GM12878 (cell line): Measurements from ENCODE around the gene SNX2. TPM values are rescaled to one million over a fixed set of nuclear protein-coding genes. Genes with fewer than 3 reads are reported as not detected.

ENCODE experiments used
- ATAC-seq: fragments of 200-7000 bp; cut with Tn5 transposase; 3 replicates; pipeline ENCODE4 v1.9.1; 2020; ENCODE audit warnings: mild to moderate bottlenecking, moderate library complexity
- BruUV-seq: library from RNA; stranded (reverse); fragments of 400-500 nt; replicated peaks from 2 replicates; lab custom pipeline; 2021; lab: Mats Ljungman, UMichigan
- CTCF ChIA-PET: fragments of 300-600 bp; sonication (Branson Sonifier 250); formaldehyde crosslinking; extraction: SDS; loops from one replicate; lab custom pipeline; 2021; ENCODE audit warnings: inconsistent platforms; lab: Yijun Ruan, JAX
- POLR2A ChIA-PET: fragments of 350-600 bp; formaldehyde crosslinking; extraction: SDS; loops from one replicate; lab custom pipeline; 2021; ENCODE audit warnings: inconsistent platforms; lab: Charles Lee
- RAD21 ChIA-PET: fragments of 300-600 bp; sonication (Branson Sonifier 250); formaldehyde crosslinking; loops from one replicate; lab custom pipeline; 2023; ENCODE audit warnings: antibody characterized with exemption; ENCODE audit not compliant: unreplicated experiment; lab: Charles Lee
- SMC1A ChIA-PET: fragments of 300-600 bp; sonication (Branson Sonifier 250); formaldehyde crosslinking; loops from one replicate; lab custom pipeline; 2023; ENCODE audit not compliant: unreplicated experiment, uncharacterized antibody; lab: Charles Lee
- DNase-seq: peaks from one replicate; pipeline ENCODE4 v3.0.0-alpha.2; 2011; ENCODE audit warnings: low read depth, low spot score
- FAIRE-seq: peaks from 3 replicates; lab custom pipeline; 2011; peaks lifted over from hg19 to GRCh38; lab: Jason Lieb, UNC
- H2AFZ ChIP-seq: 2 replicates; pipeline ENCODE4 v1.6.0; 2011; ENCODE audit warnings: low read depth, low read length, control low read depth; ENCODE audit not compliant: control insufficient read depth
- H3K27ac ChIP-seq: 2 replicates; pipeline ENCODE4 v1.5.1; 2011; ENCODE audit warnings: control low read depth; ENCODE audit not compliant: control insufficient read depth, insufficient read depth
- H3K27me3 ChIP-seq, 2 experiments: replicated peaks in 1 of 2; 2 replicates each; pipeline versions ENCODE4 v1.6.0 to v1.6.1; 2011; ENCODE audit warnings: low read length in 1 of 2; ENCODE audit not compliant: control insufficient read depth in 2 of 2, insufficient read depth in 2 of 2
- H3K36me3 ChIP-seq, 2 experiments: 2 replicates each; pipeline ENCODE4 v1.5.1; 2011; ENCODE audit warnings: low read length in 1 of 2; ENCODE audit not compliant: control insufficient read depth in 2 of 2, insufficient read depth in 2 of 2
- H3K4me1 ChIP-seq: 2 replicates; pipeline ENCODE4 v1.6.1; 2011; ENCODE audit warnings: mild to moderate bottlenecking, low read length, moderate library complexity, mixed read lengths; ENCODE audit not compliant: control insufficient read depth, insufficient read depth
- H3K4me2 ChIP-seq: 2 replicates; pipeline ENCODE4 v1.6.0; 2011; ENCODE audit warnings: control low read depth; ENCODE audit not compliant: control insufficient read depth, insufficient read depth
- H3K4me3 ChIP-seq: fragments of 200-600 bp; sonication (generic); 2 replicates; pipeline ENCODE4 v1.5.1; 2016
- H3K79me2 ChIP-seq: 2 replicates; pipeline ENCODE4 v1.6.0; 2011; ENCODE audit warnings: low read length; ENCODE audit not compliant: control insufficient read depth, insufficient read depth
- H3K9ac ChIP-seq: 2 replicates; pipeline ENCODE4 v1.8.0; 2011; ENCODE audit warnings: low read length, control low read depth, mixed read lengths; ENCODE audit not compliant: control insufficient read depth, insufficient read depth
- H3K9me3 ChIP-seq: replicated peaks from 3 replicates; pipeline ENCODE4 v1.5.1; 2011; ENCODE audit warnings: mild to moderate bottlenecking, low read length; ENCODE audit not compliant: control insufficient read depth, insufficient read depth
- H4K20me1 ChIP-seq: 2 replicates; pipeline ENCODE4 v1.6.0; 2011; ENCODE audit not compliant: control insufficient read depth, insufficient read depth
- ATF7 ChIP-seq: fragments of 450-650 bp; IDR thresholded peaks from 2 replicates; pipeline ENCODE4 v1.6.1; 2016; ENCODE audit warnings: low read depth, mild to moderate bottlenecking
- CHD4 ChIP-seq: fragments of 200-600 bp; sonication (generic); IDR thresholded peaks from 2 replicates; pipeline ENCODE4 v1.6.1; 2016; ENCODE audit warnings: mild to moderate bottlenecking
- CREM ChIP-seq: IDR thresholded peaks from 2 replicates; pipeline ENCODE4 v1.6.1; 2014; ENCODE audit warnings: antibody characterized with exemption, low read depth
- EED ChIP-seq: sonication (generic); IDR thresholded peaks from 2 replicates; pipeline ENCODE4 v1.6.1; 2016; ENCODE audit warnings: antibody characterized with exemption, low read depth
- JUND ChIP-seq: IDR thresholded peaks from 2 replicates; pipeline ENCODE4 v1.6.1; 2012; ENCODE audit warnings: low read depth, mild to moderate bottlenecking, low read length, improper control_type of control experiment, moderate library complexity
- PAX8 ChIP-seq: fragments of 450-650 bp; IDR thresholded peaks from 2 replicates; pipeline ENCODE4 v1.6.1; 2017; ENCODE audit warnings: mild to moderate bottlenecking, moderate library complexity
- RELA ChIP-seq: fragments of 450-650 bp; IDR thresholded peaks from 2 replicates; pipeline ENCODE4 v1.8.0; 2014; ENCODE audit warnings: borderline replicate concordance; ENCODE audit not compliant: partially characterized antibody
- RFX5 ChIP-seq: IDR thresholded peaks from 2 replicates; pipeline ENCODE4 v1.6.1; 2011; ENCODE audit warnings: low read depth, low read length, improper control_type of control experiment
- SIN3A ChIP-seq: IDR thresholded peaks from 2 replicates; pipeline ENCODE4 v1.6.1; 2012; ENCODE audit warnings: low read depth, low read length, improper control_type of control experiment
- SUPT20H ChIP-seq: IDR thresholded peaks from 2 replicates; pipeline ENCODE4 v1.6.1; 2011; ENCODE audit warnings: low read depth, mild to moderate bottlenecking, low read length, moderate library complexity, borderline replicate concordance; ENCODE audit not compliant: control insufficient read depth
- SUZ12 ChIP-seq: fragments of 200-600 bp; sonication (generic); IDR thresholded peaks from one replicate; pipeline ENCODE4 v1.6.1; 2018; ENCODE audit warnings: antibody characterized with exemption, mild to moderate bottlenecking; ENCODE audit not compliant: unreplicated experiment
- YY1 ChIP-seq: IDR thresholded peaks from 2 replicates; pipeline ENCODE4 v1.6.1; 2011; ENCODE audit warnings: low read depth, mild to moderate bottlenecking, low read length
- ZNF207 ChIP-seq: fragments of 450-650 bp; IDR thresholded peaks from 2 replicates; pipeline ENCODE4 v1.6.1; 2014; ENCODE audit warnings: antibody characterized with exemption, mild to moderate bottlenecking, borderline replicate concordance
- WGBS: methylation state at CpG from one replicate; pipeline ENCODE4 v1.1.6; 2016; ENCODE audit warnings: low lambda C conversion rate; ENCODE audit not compliant: insufficient replicate concordance, insufficient coverage; ENCODE audit errors: missing lambda C conversion rate; 5-methylcytosine and 5-hydroxymethylcytosine counted together
- in situ Hi-C: fragments of 300-500 bp; cut with MboI; formaldehyde crosslinking; loops from 9 replicates; pipeline ENCODE4 v1.14.3; 2018; ENCODE audit warnings: mixed read lengths
- intact Hi-C: fragments of 100-400 bp; cut with micrococcal nuclease; formaldehyde crosslinking; loops from one replicate; pipeline ENCODE4 v1.14.2; 2022; ENCODE audit not compliant: unreplicated experiment
- polyA plus RNA-seq, 11 experiments: library from polyadenylated mRNA; depleted of rRNA in 4 of 11; unstranded in 6 of 11; stranded (reverse) in 5 of 11; fragments of >200 nt; fragmentation: Nextera tagmentation in 4 of 11; fragmentation: Illumina TruSeq in 1 of 11; extraction: Ambion mirVana in 4 of 11; extraction: Trizol in 1 of 11; gene quantifications; 1 replicate in 1 of 11; 2 replicates in 10 of 11; pipeline versions ENCODE4 v1.2.1 to v1.2.3, GENCODE V29; 2011 to 2016; ENCODE audit warnings: inconsistent platforms in 2 of 11, missing spikeins in 2 of 11, low read depth in 1 of 11
- total RNA-seq, 4 experiments: library from RNA; depleted of rRNA in 3 of 4; stranded (reverse); fragments of >200 nt in 3 of 4; fragmentation: Illumina TruSeq in 1 of 4; extraction: Trizol in 1 of 4; gene quantifications; 2 replicates each; pipeline versions ENCODE4 v1.2.1 to v1.2.3, GENCODE V29; 2013 to 2021
- TF ChIP-seq, protein P1 (sequence below): fragments of 450-650 bp; formaldehyde crosslinking; IDR thresholded peaks from 2 replicates; pipeline ENCODE4 v1.4.0; 2020; ENCODE audit warnings: mild to moderate bottlenecking, moderate library complexity
- TF ChIP-seq, protein P2 (sequence below): fragments of 450-650 bp; IDR thresholded peaks from 2 replicates; pipeline ENCODE4 v1.6.1; 2017; ENCODE audit warnings: low read depth, mild to moderate bottlenecking, moderate library complexity

SNX2 gene
- total and polyA plus RNA-seq, 10 of the 15 experiments (the other 5 are each of a cell fraction or from before 2014, with no cell fraction given) = 46.3 to 84.3 (median 63.0) TPM

DNA sequence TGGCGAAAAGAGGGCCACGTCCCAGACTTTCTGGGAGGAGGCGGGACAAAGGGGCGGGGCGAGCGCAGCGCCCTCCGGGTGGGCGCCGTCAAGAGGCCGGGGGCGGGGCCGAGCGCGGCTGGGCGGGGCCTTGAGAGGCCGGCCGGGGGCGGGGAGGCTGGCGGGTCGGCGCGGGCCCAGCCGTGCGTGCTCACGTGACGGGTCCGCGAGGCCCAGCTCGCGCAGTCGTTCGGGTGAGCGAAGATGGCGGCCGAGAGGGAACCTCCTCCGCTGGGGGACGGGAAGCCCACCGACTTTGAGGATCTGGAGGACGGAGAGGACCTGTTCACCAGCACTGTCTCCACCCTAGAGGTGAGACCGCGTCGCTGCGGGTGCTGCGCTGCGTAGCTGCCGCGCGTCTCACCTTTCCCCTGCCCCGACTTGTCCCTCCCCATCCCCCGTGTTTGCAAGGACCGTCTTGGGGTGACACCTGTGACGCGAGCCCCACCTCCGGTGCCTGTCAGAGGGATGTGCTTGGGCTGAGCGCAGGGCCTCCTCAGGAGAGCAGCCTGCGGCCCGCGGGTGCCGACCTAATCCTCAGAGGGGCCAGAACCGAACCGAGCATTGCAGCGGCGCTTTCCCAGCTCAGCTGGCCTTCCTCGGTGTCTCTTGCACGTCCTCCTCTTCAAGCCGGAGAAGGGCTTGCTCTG lies at the start of gene SNX2 (continued):
- TF ChIP-seq, protein P1, sequence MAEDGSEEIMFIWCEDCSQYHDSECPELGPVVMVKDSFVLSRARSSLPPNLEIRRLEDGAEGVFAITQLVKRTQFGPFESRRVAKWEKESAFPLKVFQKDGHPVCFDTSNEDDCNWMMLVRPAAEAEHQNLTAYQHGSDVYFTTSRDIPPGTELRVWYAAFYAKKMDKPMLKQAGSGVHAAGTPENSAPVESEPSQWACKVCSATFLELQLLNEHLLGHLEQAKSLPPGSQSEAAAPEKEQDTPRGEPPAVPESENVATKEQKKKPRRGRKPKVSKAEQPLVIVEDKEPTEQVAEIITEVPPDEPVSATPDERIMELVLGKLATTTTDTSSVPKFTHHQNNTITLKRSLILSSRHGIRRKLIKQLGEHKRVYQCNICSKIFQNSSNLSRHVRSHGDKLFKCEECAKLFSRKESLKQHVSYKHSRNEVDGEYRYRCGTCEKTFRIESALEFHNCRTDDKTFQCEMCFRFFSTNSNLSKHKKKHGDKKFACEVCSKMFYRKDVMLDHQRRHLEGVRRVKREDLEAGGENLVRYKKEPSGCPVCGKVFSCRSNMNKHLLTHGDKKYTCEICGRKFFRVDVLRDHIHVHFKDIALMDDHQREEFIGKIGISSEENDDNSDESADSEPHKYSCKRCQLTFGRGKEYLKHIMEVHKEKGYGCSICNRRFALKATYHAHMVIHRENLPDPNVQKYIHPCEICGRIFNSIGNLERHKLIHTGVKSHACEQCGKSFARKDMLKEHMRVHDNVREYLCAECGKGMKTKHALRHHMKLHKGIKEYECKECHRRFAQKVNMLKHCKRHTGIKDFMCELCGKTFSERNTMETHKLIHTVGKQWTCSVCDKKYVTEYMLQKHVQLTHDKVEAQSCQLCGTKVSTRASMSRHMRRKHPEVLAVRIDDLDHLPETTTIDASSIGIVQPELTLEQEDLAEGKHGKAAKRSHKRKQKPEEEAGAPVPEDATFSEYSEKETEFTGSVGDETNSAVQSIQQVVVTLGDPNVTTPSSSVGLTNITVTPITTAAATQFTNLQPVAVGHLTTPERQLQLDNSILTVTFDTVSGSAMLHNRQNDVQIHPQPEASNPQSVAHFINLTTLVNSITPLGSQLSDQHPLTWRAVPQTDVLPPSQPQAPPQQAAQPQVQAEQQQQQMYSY (CRISPR knock-in tag) = no peak
- TF ChIP-seq ZNF207 (peak; percentile 64; the same call in 1 of the 2 replicates), CREM (peak; percentile 55; the same call in 1 of the 2 replicates), PAX8 (no peak)
- TF ChIP-seq, all 136 proteins: peak for 38

DNA sequence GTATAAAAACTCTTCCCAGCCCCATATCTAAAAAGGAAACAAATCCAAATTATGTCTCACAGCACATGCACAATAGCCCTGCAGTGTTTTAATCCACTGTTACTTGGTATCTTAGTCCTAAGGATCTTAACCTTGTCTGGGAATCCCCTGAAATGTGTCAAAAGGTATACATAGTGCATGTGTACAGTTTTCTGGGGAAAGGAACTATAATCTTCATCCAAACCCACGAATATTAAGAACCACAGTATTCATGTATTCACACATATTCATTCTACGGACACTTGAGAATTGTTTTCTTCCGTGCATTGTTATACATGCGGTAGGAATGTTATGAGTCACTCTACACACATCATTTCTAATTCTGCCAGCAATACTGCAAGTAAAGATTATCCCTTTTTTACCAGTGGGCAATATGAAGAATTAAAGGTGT lies 47.8 kb upstream of the SNX2 start:
- no peaks in the 10 kb centered on the region for H3K79me2 ChIP-seq
- no peak overlapping the region for H3K9ac ChIP-seq
- H3K27me3 ChIP-seq = no peaks in the 10 kb centered on the region
- 4% methylated on average over 4 of the region's 4 CpGs for WGBS
- ChIA-PET RAD21 (interaction anchor here (1.3 kb wide), 1 partner anchor 25 kb away, joined by 3 read pairs; no protein-coding TSS in a partner anchor), POLR2A (interaction anchor here (0.7 kb wide), 1 partner anchor 46 kb away, joined by 4 read pairs; no protein-coding TSS in a partner anchor), SMC1A (interaction anchor here (0.7 to 3.2 kb wide), 5 partner anchors 18 to 144 kb away, joined by 3 to 14 read pairs (median 4); no protein-coding TSS in a partner anchor), CTCF (interaction anchor here (1.6 to 3.1 kb wide), 2 partner anchors 23 to 25 kb away, joined by 4 to 13 read pairs; no protein-coding TSS in a partner anchor)
- H3K36me3 ChIP-seq = no peaks in the 10 kb centered on the region
- intact Hi-C loops = no loop called here
- H3K4me2 ChIP-seq = no peak overlapping the region
- peaks cover 26% of the 10 kb centered on the region for H3K4me1 ChIP-seq
- in situ Hi-C loops = no loop called here
- H3K4me3 ChIP-seq = no peak overlapping the region
- H3K27ac ChIP-seq = no peak overlapping the region
- ATAC-seq = peak; percentile 55
- H4K20me1 ChIP-seq = no peaks in the 10 kb centered on the region
- no peak overlapping the region for H2AFZ ChIP-seq
- FAIRE-seq = no peak
- no peaks in the 10 kb centered on the region; the same call in 2 of the 3 replicates for H3K9me3 ChIP-seq
- DNase-seq = peak; percentile 38
- no TSS peak for BruUV-seq
- TF ChIP-seq SIN3A (no peak), EED (0 out of 2 replicates have a peak, but pooled peaks have one; percentile 34), SUZ12 (no peak), RFX5 (no peak), ATF7 (peak; percentile 72), CHD4 (no peak), JUND (no peak), RELA (no peak), SUPT20H (no peak), YY1 (no peak)
- TF ChIP-seq, protein P2, sequence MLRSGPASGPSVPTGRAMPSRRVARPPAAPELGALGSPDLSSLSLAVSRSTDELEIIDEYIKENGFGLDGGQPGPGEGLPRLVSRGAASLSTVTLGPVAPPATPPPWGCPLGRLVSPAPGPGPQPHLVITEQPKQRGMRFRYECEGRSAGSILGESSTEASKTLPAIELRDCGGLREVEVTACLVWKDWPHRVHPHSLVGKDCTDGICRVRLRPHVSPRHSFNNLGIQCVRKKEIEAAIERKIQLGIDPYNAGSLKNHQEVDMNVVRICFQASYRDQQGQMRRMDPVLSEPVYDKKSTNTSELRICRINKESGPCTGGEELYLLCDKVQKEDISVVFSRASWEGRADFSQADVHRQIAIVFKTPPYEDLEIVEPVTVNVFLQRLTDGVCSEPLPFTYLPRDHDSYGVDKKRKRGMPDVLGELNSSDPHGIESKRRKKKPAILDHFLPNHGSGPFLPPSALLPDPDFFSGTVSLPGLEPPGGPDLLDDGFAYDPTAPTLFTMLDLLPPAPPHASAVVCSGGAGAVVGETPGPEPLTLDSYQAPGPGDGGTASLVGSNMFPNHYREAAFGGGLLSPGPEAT = peak; percentile 35; the same call in 1 of the 2 replicates
